DMS153 treated with DMSO at 0.1 percent for 48 hours (cell line): Measurements from ENCODE around the gene CTNND1.
A peak's percentile ranks its signal among the peaks of the same experiment; 100 is the strongest.
"Not testable (repeated sequence)": the region's sequence is repeated elsewhere in the genome, so short reads cannot be mapped to it uniquely, and the experiment has no call there.

Source experiments
- DNase-seq: peaks from one replicate; lab custom pipeline; 2025; ENCODE audit not compliant: unreplicated experiment; lab: John Stamatoyannopoulos, UW

The CTNND1 gene, protein sequence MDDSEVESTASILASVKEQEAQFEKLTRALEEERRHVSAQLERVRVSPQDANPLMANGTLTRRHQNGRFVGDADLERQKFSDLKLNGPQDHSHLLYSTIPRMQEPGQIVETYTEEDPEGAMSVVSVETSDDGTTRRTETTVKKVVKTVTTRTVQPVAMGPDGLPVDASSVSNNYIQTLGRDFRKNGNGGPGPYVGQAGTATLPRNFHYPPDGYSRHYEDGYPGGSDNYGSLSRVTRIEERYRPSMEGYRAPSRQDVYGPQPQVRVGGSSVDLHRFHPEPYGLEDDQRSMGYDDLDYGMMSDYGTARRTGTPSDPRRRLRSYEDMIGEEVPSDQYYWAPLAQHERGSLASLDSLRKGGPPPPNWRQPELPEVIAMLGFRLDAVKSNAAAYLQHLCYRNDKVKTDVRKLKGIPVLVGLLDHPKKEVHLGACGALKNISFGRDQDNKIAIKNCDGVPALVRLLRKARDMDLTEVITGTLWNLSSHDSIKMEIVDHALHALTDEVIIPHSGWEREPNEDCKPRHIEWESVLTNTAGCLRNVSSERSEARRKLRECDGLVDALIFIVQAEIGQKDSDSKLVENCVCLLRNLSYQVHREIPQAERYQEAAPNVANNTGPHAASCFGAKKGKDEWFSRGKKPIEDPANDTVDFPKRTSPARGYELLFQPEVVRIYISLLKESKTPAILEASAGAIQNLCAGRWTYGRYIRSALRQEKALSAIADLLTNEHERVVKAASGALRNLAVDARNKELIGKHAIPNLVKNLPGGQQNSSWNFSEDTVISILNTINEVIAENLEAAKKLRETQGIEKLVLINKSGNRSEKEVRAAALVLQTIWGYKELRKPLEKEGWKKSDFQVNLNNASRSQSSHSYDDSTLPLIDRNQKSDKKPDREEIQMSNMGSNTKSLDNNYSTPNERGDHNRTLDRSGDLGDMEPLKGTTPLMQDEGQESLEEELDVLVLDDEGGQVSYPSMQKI

DNA sequence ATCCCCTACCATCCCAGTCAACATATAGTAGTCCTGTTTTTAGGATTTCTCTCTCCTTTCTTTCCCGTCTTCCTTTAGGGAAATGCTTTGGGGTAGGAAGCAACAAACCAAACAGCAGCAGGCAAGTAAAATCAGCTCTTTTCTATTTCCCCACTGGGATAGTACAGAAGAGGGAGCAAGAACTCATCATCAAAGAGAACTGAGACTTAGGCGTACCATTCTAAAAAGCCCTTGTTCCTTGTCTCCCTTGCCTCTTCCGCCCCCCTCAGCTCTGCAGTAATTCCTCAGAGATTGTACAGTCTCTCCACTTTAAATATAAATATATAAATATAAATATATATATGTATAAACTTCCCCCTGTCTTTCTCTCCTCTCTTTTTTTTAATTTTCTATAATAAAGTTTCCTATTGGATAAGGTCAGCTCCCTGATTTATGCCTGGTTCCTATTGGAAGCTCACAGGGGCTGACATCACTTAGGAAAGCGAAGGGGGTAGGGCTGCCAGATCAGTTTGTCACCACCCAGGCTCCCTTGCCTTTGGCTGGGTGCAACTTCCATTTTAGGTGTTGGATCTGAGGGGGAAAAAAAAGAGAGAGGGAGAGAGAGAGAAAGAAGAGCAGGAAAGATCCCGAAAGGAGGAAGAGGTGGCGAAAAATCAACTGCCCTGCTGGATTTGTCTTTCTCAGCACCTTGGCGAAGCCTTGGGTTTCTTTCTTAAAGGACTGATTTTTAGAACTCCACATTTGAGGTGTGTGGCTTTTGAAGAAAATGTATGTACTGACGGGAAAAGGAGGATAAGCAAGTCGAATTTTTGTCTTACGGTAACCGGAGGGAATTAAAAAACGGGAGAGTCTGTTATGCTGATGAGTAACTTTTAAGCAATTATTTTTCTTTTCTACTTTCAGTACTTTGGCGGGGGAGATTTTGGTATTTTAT is at the start of gene CTNND1:
Gene CTNND1 (plus strand): TSS at position 502 of the 934 bp plus-strand sequence. CDS start 29,677 bp downstream, outside the sequence.
- peak; percentile 93 for DNase-seq

DNA sequence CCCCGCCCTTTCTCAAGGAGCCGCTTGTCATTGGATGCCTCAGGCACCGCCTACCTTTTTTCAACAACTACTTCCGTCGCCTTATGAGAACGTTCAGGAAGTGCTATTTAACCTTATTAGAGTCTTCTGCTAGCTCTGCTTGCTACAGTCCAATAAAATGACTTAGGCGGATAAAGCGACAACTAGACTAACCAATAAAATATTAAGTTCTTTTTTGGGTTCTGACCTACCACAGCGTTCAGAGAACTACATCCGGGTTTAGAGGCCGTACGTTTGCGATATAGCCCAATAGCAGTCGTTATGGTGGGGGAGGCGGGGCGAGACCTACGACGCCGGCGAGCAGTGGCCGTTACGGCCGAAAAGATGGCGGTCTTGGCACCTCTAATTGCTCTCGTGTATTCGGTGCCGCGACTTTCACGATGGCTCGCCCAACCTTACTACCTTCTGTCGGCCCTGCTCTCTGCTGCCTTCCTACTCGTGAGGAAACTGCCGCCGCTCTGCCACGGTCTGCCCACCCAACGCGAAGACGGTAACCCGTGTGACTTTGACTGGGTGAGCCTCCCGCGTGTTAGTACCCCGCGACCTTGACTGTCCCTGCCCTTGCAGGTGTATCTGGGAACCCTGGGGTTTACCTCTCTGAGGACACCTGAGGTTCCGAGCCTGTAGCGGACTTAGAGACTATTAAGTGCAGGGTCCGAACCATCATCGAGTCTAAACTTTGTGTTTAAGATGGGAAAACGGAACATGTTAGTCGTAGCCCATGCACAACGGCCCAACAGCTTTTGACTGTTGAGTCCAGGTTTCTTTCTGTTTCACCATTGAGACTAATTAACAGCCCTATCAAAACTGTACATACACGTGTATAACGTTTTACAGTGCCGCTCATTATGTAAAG is 49.1 kb upstream of the CTNND1 start, which contains the start of gene TMX2:
Gene TMX2 (plus strand): TSS at position 338 of the 895 bp plus-strand sequence. CDS start 26 bp downstream, at position 364.
- DNase-seq: peak; percentile 97

DNA sequence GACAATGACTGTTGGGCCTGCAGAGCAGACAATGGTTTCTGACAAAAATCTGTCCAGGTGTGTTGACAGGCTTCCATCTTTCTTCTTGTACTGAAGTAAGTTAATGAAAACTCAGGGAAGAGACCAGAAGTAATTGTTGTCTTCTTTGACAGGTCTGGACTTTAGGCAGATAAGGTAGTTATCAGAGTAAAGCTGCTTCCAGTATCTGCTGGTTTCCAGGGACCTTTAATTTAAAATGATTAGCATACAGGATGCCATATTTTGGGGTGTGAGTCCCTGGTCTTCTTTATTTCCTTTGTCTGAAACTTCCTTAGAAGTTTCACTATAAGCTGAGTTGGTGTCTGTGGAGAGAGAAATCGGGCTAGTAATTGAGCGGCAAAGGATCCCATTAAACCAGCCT is 47.8 kb upstream of the CTNND1 start:
- no peak for DNase-seq

DNA sequence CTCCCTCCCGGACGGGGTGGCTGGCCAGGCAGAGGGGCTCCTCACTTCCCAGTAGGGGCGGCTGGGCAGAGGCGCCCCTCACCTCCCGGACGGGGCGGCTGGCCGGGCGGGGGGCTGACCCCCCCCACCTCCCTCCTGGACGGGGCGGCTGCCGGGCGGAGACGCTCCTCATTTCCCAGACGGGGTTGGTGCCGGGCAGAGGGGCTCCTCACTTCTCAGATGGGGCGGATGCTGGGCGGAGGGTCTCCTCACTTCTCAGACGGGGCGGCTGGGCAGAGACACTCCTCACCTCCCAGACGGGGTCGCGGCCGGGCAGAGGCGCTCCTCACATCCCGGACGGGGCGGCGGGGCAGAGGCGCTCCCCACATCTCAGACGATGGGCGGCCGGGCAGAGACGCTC is 44.9 kb upstream of the CTNND1 start:
- not testable (repeated sequence) for DNase-seq

DNA sequence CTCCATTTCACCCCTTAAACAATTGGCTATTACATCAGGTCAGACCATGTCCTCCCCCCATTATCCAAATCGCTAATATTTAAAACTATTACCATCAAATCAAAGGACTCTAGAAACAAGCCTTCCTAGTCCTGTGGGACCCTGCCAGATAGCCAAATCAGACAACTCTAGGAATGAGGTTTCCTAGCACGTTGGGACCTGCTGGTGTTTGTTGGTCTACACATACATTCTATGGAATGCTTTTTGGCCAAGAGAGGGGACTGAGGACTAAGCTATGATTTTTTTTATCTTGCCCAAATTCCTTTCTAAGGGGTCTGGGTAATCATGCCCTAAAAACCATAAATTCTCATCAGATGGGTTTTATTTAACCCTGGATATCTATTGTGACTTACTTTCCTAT is 34.4 kb upstream of the CTNND1 start:
- DNase-seq: no peak

DNA sequence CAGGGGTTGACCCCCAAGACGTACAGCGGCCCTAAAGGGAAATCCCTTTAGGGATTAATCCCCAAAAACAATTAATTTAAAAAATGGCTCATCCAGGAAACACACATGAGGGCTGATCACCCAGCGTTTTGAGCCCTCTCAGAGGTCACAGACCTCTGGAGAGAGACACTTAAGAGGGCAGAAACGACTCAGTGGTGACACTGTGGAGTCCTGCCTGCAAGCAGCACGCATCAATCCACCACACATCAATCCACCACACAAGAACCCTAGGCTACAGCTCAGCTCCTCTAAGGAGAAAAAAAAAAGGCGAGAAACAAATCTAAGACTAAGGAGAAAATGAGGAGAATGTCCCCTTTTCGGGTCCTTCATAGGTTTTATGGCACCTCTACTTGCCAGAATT is 32.8 kb upstream of the CTNND1 start:
- no peak for DNase-seq

DNA sequence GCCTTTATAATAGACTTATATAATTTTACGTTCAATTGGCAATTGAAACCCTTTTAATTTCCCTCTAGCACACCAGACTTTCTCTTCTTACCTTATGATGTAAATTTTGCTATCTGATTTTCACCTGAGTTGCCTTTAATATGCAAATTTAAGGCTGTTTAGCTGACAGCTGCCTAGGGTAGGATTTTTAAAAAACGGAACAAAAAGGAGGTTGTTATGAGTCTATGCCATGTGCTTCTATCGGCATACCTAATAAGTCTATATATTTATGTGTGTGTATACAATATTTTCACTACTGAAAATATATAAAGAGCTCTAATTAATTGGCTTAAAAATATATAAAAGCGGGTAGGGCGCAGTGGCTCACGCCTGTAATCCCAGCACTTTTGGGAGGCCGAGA is 32.1 kb upstream of the CTNND1 start:
- no peak for DNase-seq

DNA sequence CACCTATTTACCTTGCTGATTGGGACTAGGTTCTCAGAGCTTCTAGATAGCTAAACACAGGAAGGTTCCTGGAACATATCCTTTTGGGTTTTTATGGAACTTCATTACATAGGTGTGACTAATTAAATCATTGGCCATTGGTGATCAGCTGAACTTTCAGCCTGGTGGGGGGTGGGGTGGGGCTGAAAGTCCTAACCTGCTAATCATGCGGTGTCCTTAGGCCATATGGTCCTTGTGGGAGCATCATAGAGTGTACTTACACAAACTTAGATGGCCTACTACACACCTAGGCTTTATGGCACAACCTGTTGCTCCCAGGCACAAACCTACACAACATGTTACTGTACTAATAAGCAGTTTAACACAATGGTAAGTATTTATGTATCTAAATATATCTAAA is 28.9 kb upstream of the CTNND1 start:
- no peak for DNase-seq

DNA sequence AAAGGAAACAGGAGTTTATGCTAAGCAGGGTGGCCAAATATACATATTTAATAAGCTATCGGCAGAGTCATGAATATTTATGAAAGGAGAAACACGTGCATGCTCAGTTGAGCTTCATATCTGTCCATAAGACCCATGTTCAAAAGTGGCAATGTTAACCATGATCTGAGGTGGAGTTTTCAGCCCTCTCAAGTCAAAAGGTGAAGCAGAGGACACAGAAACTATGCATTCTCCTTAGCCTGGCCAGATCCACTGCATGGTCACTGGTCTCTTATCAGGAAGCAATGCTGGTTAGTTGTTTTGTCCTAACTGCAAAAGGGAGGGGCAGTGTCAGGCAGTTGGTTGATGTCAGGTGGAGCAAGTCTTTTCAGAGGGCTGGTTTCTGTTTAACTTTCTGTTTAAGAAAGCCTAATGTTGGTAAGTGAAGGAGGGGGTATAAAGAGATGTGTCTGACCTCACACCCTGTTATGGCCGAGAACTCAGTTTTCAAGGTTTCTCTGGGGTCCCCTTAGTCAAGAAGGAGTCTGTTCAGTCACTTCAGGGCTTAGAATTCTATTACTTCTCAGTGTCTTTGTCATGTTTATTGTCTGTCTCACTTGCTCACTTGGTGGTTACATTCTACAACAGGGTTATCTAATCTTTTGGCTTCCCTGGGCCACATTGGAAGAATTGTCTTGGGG is 25.8 kb upstream of the CTNND1 start:
- DNase-seq: no peak

DNA sequence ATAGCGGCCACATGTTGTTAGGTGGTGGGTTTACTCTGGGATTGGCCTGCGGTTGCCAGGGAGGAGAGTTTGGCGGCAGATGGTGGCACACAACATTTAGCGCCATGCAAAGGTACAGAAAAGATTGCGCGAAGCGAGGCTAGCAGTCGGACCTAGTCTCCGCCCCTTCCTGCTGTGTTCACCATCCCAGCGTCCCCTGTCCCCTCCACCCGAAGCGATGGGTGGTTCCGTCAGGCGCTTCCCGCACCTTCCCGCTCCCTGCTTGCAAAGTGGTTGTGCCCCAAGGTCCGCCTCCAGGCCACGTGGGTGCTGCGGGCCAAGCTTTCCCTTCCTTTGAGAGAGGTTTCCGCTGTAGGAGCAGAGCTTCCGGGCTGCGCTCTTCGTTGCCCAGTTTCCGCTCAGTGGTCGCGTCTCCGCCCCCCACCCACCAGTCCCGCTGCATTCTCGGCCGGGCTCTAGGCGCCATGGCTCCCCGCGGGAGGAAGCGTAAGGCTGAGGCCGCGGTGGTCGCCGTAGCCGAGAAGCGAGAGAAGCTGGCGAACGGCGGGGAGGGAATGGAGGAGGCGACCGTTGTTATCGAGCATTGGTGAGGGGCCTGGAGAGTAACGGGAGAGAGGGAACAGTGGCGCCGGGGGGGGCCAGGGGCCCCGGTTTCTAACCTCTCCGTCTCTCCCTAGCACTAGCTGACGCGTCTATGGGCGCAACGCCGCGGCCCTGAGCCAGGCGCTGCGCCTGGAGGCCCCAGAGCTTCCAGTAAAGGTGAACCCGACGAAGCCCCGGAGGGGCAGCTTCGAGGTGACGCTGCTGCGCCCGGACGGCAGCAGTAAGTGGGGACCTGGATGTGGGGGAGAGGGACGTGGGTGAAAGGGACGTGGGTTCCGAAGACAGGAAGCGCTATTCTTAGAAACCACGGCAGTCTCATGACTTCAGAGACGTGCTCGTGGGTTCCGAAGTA is 20.2 kb upstream of the CTNND1 start, which contains the start of gene SELENOH:
Gene SELENOH (plus strand): TSS at position 360 of the 955 bp plus-strand sequence. CDS start 105 bp downstream, at position 465.
- DNase-seq: peak; percentile 91

DNA sequence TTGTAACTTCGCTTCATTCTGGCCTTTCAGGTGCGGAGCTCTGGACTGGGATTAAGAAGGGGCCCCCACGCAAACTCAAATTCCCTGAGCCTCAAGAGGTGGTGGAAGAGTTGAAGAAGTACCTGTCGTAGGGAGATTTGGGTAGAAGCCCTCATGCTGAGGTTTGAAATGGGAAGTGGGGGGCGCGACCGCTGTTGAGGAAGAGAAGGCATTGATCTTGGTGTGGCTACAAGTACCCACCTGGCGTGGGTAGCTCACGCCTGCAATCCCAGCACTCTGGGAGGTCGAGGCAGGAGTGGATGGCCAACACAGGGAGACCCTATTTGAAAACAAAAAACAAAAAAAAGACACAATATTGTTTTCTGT is 19.5 kb upstream of the CTNND1 start:
- no peak for DNase-seq

DNA sequence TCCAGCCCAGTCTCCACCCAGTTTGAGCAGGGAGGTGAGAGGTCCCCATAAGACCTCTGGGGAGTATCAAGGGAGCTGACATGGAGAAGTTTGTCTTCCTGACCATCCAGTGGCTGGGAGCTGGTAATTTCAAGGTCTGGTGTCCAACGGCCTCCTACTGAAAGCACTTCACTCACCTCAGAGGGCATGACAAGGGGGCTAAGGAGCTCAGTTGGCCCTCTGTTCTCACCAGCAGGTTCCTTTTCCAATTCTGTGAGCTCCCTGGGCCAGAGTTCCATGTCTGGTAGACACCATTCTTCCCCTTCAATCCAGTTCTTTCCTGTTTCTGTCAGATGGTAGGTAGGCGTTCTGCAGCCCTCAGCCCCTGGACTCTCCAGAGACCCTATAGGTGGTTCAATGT is 17.2 kb upstream of the CTNND1 start:
- DNase-seq: no peak

DNA sequence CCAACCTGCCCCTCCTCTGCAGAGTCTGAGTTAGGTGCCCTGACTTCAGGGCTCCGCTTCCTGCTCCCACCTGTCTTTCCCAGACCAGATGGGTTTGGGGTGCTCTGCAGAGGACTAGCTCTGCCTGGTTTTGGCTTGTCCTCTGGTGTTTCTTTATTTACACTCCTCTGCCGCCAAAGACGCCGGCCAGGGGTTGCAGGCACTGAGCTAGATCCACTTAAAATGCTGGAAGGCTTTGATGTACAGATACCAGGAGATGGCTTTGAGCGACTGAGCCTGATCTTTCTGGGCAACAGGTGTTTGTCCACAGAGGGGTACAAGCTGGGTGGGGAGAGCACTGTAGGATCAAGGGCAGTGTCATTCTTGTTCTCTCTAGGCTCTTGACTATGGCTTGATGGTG is 16.4 kb upstream of the CTNND1 start:
- no peak for DNase-seq

DNA sequence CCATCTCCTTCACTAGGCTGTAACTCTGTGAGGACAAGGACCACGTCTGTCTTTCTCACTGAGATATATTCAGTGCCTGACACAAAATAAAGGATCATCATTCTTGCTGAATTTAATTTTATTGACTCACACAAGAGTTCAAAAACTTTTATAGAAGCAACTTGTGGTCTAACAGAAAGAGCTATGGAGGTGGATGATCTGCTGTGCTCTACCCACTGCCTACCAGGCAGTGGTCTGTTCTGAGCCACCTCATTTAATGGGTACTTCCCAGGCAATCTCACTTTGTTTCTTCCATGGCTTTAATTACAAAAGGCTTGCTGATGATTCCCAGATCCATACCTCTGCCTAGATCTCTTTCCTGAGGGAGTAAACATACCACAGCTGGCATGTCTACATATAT is 14.7 kb upstream of the CTNND1 start:
- no peak for DNase-seq

DNA sequence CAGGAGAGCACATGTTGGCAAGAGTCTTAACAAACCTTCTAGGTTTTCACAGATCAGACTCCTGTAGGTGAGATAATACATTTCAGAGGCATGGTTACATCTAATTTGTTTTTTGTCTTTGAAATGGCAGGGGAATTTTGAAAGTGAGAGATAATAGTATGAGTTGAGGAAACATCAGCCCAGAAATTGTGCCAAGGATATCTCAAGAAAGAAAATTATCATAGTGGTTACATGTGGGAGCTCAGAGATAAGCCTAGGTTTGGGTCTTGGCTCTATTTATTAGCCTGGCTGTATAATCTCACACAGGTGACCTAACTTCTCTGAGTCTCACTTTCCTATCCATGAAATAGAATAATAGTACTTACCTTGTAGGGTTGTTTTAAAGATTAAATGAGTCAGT is 10.4 kb upstream of the CTNND1 start:
- no peak for DNase-seq

DNA sequence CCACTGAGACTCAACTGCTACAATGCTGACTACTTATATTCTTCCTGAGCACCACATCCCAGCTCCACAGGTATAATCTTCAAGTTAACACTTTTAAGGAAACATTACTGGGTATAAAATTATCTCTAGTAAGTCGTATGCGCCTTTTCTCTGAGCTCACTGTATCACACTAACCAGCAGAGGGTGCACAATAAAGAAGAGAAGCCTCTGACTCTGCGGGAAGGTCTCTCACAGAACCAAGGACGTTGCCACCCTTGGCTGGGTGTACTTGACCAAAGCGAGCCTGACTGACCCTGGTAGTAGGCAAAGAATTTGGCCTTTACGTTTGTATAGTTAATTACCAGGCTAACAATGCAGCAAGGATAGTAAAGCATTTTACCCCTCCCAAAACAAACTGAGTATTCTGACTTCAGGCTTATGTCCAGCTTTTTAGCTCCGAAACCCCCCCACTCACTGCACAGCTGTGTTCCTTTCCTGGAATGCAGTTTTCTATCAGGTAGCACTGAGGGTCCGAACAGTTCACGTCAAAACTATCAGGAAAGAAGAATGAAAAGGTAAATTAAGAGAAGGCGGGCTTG is 9.8 kb upstream of the CTNND1 start, which contains the start of gene BTBD18:
Gene BTBD18 (minus strand): TSS at position 144 of the 578 bp plus-strand sequence. CDS start 631 bp downstream, outside the sequence.
- no peak for DNase-seq

DNA sequence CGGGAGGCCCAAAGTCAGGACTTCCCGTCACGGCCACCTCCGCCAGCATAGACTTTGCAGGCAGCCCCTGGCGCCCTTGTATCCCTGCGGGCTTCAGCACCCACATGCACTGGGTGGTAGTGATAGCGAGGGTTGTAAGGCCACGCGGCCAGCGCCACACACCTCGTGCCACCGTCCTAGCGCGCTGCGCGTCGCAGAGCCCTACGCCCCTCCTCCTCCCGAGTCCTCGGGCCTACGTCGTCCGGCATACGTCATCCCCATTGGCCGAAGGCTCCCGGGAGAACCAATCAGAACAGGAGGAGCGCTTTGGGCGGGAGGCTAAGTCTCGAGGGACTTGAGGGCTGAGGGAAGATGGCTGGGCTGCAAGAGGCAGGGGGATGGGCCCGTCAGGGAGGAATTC is 8.6 kb upstream of the CTNND1 start:
- no peak for DNase-seq
